Measurements from ENCODE around the gene ARR3.

ARR3 gene

GRCh38 chrX:70252491-70252890 is 15.6 kb upstream of the ARR3 start:
- no peak for TF ChIP-seq CTCF (IDR thresholded peaks at IDR 0.05; ENCODE audit: low read depth, low read length, poor library complexity, severe bottlenecking)
- TF ChIP-seq EZH2phosphoT487 (IDR thresholded peaks at IDR 0.05; ENCODE audit: borderline replicate concordance, low read length), result no peak
- H3K27me3 ChIP-seq (ENCODE audit: control insufficient read depth, low read length), result no peaks in the 10 kb centered on the region
- no peaks in the 10 kb centered on the region for H3F3A ChIP-seq (ENCODE audit: control insufficient read depth, insufficient read depth)
- H3K9me3 ChIP-seq (ENCODE audit: control insufficient read depth, insufficient read depth, low read length), result no peaks in the 10 kb centered on the region
- no peaks in the 10 kb centered on the region for H3K4me1 ChIP-seq (ENCODE audit: control insufficient read depth, low read length)
- H3K27ac ChIP-seq (ENCODE audit: low read depth, low read length), result no peak overlapping the region
- no peaks in the 10 kb centered on the region for H3K79me2 ChIP-seq (ENCODE audit: control insufficient read depth, low read length)
- H3K4me2 ChIP-seq (ENCODE audit: low read length), result no peak overlapping the region
- no peaks in the 10 kb centered on the region for H4K20me1 ChIP-seq (ENCODE audit: control insufficient read depth, insufficient read depth, low read depth, low read length)
- H3K9me2 ChIP-seq (replicated peaks; ENCODE audit: control insufficient read depth, low read length), result no peaks in the 10 kb centered on the region
- H3K36me3 ChIP-seq (ENCODE audit: control insufficient read depth, low read length), result no peaks in the 10 kb centered on the region
- no peak overlapping the region for H3K4me3 ChIP-seq (ENCODE audit: low read length)

GRCh38 chrX:70253377-70254062 is 14.6 kb upstream of the ARR3 start:
- Histone ChIP-seq H3K4me3 (ENCODE audit: low read length) (no peak overlapping the region), H3K4me2 (ENCODE audit: low read length) (no peak overlapping the region), H3K27me3 (ENCODE audit: control insufficient read depth, low read length) (no peaks in the 10 kb centered on the region), H3K9me2 (replicated peaks; ENCODE audit: control insufficient read depth, low read length) (no peaks in the 10 kb centered on the region), H4K20me1 (ENCODE audit: control insufficient read depth, insufficient read depth, low read depth, low read length) (no peaks in the 10 kb centered on the region), H3K27ac (ENCODE audit: low read depth, low read length) (no peak overlapping the region), H3F3A (ENCODE audit: control insufficient read depth, insufficient read depth) (no peaks in the 10 kb centered on the region), H3K9me3 (ENCODE audit: control insufficient read depth, insufficient read depth, low read length) (no peaks in the 10 kb centered on the region), H3K4me1 (ENCODE audit: control insufficient read depth, low read length) (no peaks in the 10 kb centered on the region), H3K36me3 (ENCODE audit: control insufficient read depth, low read length) (no peaks in the 10 kb centered on the region), H3K79me2 (ENCODE audit: control insufficient read depth, low read length) (no peaks in the 10 kb centered on the region)
- TF ChIP-seq CTCF (IDR thresholded peaks at IDR 0.05; ENCODE audit: low read depth, low read length, poor library complexity, severe bottlenecking) (no peak), EZH2phosphoT487 (IDR thresholded peaks at IDR 0.05; ENCODE audit: borderline replicate concordance, low read length) (no peak)

GRCh38 chrX:70254063-70254400 is 14.1 kb upstream of the ARR3 start:
- TF ChIP-seq EZH2phosphoT487 (IDR thresholded peaks at IDR 0.05; ENCODE audit: borderline replicate concordance, low read length), result no peak
- no peak for TF ChIP-seq CTCF (IDR thresholded peaks at IDR 0.05; ENCODE audit: low read depth, low read length, poor library complexity, severe bottlenecking)
- H3F3A ChIP-seq (ENCODE audit: control insufficient read depth, insufficient read depth), result no peaks in the 10 kb centered on the region
- no peaks in the 10 kb centered on the region for H3K36me3 ChIP-seq (ENCODE audit: control insufficient read depth, low read length)
- no peaks in the 10 kb centered on the region for H3K79me2 ChIP-seq (ENCODE audit: control insufficient read depth, low read length)
- no peaks in the 10 kb centered on the region for H4K20me1 ChIP-seq (ENCODE audit: control insufficient read depth, insufficient read depth, low read depth, low read length)
- H3K4me1 ChIP-seq (ENCODE audit: control insufficient read depth, low read length), result no peaks in the 10 kb centered on the region
- H3K27ac ChIP-seq (ENCODE audit: low read depth, low read length), result no peak overlapping the region
- no peaks in the 10 kb centered on the region for H3K27me3 ChIP-seq (ENCODE audit: control insufficient read depth, low read length)
- H3K4me2 ChIP-seq (ENCODE audit: low read length), result no peak overlapping the region
- no peak overlapping the region for H3K4me3 ChIP-seq (ENCODE audit: low read length)
- no peaks in the 10 kb centered on the region for H3K9me3 ChIP-seq (ENCODE audit: control insufficient read depth, insufficient read depth, low read length)
- no peaks in the 10 kb centered on the region for H3K9me2 ChIP-seq (replicated peaks; ENCODE audit: control insufficient read depth, low read length)
